GM12878 (cell line): ENCODE data around the gene SLC35E4. TPM values are rescaled to one million over a fixed set of nuclear protein-coding genes. Genes with fewer than 3 reads are reported as not detected.
A peak's percentile ranks its signal among the peaks of the same experiment; 100 is the strongest.

ENCODE experiments used
- ATAC-seq: fragments of 200-7000 bp; cut with Tn5 transposase; 3 replicates; pipeline ENCODE4 v1.9.1; 2020; ENCODE audit warnings: mild to moderate bottlenecking, moderate library complexity
- BruUV-seq: library from RNA; stranded (reverse); fragments of 400-500 nt; replicated peaks from 2 replicates; lab custom pipeline; 2021; lab: Mats Ljungman, UMichigan
- CTCF ChIA-PET: fragments of 300-600 bp; sonication (Branson Sonifier 250); formaldehyde crosslinking; extraction: SDS; loops from one replicate; lab custom pipeline; 2021; ENCODE audit warnings: inconsistent platforms; lab: Yijun Ruan, JAX
- POLR2A ChIA-PET: fragments of 350-600 bp; formaldehyde crosslinking; extraction: SDS; loops from one replicate; lab custom pipeline; 2021; ENCODE audit warnings: inconsistent platforms; lab: Charles Lee
- RAD21 ChIA-PET: fragments of 300-600 bp; sonication (Branson Sonifier 250); formaldehyde crosslinking; loops from one replicate; lab custom pipeline; 2023; ENCODE audit warnings: antibody characterized with exemption; ENCODE audit not compliant: unreplicated experiment; lab: Charles Lee
- SMC1A ChIA-PET: fragments of 300-600 bp; sonication (Branson Sonifier 250); formaldehyde crosslinking; loops from one replicate; lab custom pipeline; 2023; ENCODE audit not compliant: unreplicated experiment, uncharacterized antibody; lab: Charles Lee
- DNase-seq: peaks from one replicate; pipeline ENCODE4 v3.0.0-alpha.2; 2011; ENCODE audit warnings: low read depth, low spot score
- FAIRE-seq: peaks from 3 replicates; lab custom pipeline; 2011; peaks lifted over from hg19 to GRCh38; lab: Jason Lieb, UNC
- H2AFZ ChIP-seq: 2 replicates; pipeline ENCODE4 v1.6.0; 2011; ENCODE audit warnings: low read depth, low read length, control low read depth; ENCODE audit not compliant: control insufficient read depth
- H3K27ac ChIP-seq: 2 replicates; pipeline ENCODE4 v1.5.1; 2011; ENCODE audit warnings: control low read depth; ENCODE audit not compliant: control insufficient read depth, insufficient read depth
- H3K27me3 ChIP-seq, 2 experiments: replicated peaks in 1 of 2; 2 replicates each; pipeline versions ENCODE4 v1.6.0 to v1.6.1; 2011; ENCODE audit warnings: low read length in 1 of 2; ENCODE audit not compliant: control insufficient read depth in 2 of 2, insufficient read depth in 2 of 2
- H3K36me3 ChIP-seq, 2 experiments: 2 replicates each; pipeline ENCODE4 v1.5.1; 2011; ENCODE audit warnings: low read length in 1 of 2; ENCODE audit not compliant: control insufficient read depth in 2 of 2, insufficient read depth in 2 of 2
- H3K4me1 ChIP-seq: 2 replicates; pipeline ENCODE4 v1.6.1; 2011; ENCODE audit warnings: mild to moderate bottlenecking, low read length, moderate library complexity, mixed read lengths; ENCODE audit not compliant: control insufficient read depth, insufficient read depth
- H3K4me2 ChIP-seq: 2 replicates; pipeline ENCODE4 v1.6.0; 2011; ENCODE audit warnings: control low read depth; ENCODE audit not compliant: control insufficient read depth, insufficient read depth
- H3K4me3 ChIP-seq: fragments of 200-600 bp; sonication (generic); 2 replicates; pipeline ENCODE4 v1.5.1; 2016
- H3K79me2 ChIP-seq: 2 replicates; pipeline ENCODE4 v1.6.0; 2011; ENCODE audit warnings: low read length; ENCODE audit not compliant: control insufficient read depth, insufficient read depth
- H3K9ac ChIP-seq: 2 replicates; pipeline ENCODE4 v1.8.0; 2011; ENCODE audit warnings: low read length, control low read depth, mixed read lengths; ENCODE audit not compliant: control insufficient read depth, insufficient read depth
- H3K9me3 ChIP-seq: replicated peaks from 3 replicates; pipeline ENCODE4 v1.5.1; 2011; ENCODE audit warnings: mild to moderate bottlenecking, low read length; ENCODE audit not compliant: control insufficient read depth, insufficient read depth
- H4K20me1 ChIP-seq: 2 replicates; pipeline ENCODE4 v1.6.0; 2011; ENCODE audit not compliant: control insufficient read depth, insufficient read depth
- ATF7 ChIP-seq: fragments of 450-650 bp; IDR thresholded peaks from 2 replicates; pipeline ENCODE4 v1.6.1; 2016; ENCODE audit warnings: low read depth, mild to moderate bottlenecking
- BACH1 ChIP-seq: fragments of 450-650 bp; IDR thresholded peaks from 2 replicates; pipeline ENCODE4 v1.6.1; 2017; ENCODE audit warnings: mild to moderate bottlenecking, borderline replicate concordance
- CBFB ChIP-seq: IDR thresholded peaks from 2 replicates; pipeline ENCODE4 v1.6.1; 2016; ENCODE audit warnings: antibody characterized with exemption, low read depth
- CHD2 ChIP-seq: IDR thresholded peaks from 2 replicates; pipeline ENCODE4 v1.6.1; 2011; ENCODE audit warnings: low read depth, low read length, improper control_type of control experiment, borderline replicate concordance
- IKZF1 ChIP-seq: fragments of 450-650 bp; conservative IDR thresholded peaks from 2 replicates; pipeline ENCODE4 v1.6.1; 2017; ENCODE audit warnings: antibody characterized with exemption, mild to moderate bottlenecking
- IKZF2 ChIP-seq, 2 experiments: fragments of 450-650 bp; IDR thresholded peaks; 2 replicates each; pipeline ENCODE4 v1.6.1; 2017; ENCODE audit warnings: mild to moderate bottlenecking in 2 of 2, moderate library complexity in 2 of 2
- LARP7 ChIP-seq: fragments of 450-650 bp; IDR thresholded peaks from 2 replicates; pipeline ENCODE4 v1.6.1; 2017; ENCODE audit warnings: mild to moderate bottlenecking
- NFYB ChIP-seq: IDR thresholded peaks from 2 replicates; pipeline ENCODE4 v1.6.1; 2011; ENCODE audit warnings: low read depth, mild to moderate bottlenecking, low read length, improper control_type of control experiment, moderate library complexity; ENCODE audit not compliant: insufficient read depth
- NR2C1 ChIP-seq: fragments of 450-650 bp; IDR thresholded peaks from 2 replicates; pipeline ENCODE4 v1.6.1; 2017; ENCODE audit warnings: antibody characterized with exemption, mild to moderate bottlenecking, moderate library complexity
- NRF1 ChIP-seq: conservative IDR thresholded peaks from 2 replicates; pipeline ENCODE4 v1.6.1; 2011; ENCODE audit warnings: mild to moderate bottlenecking, low read depth, low read length, improper control_type of control experiment
- SREBF1 ChIP-seq: IDR thresholded peaks from 2 replicates; pipeline ENCODE4 v1.6.1; 2012; ENCODE audit warnings: mild to moderate bottlenecking, low read length
- USF1 ChIP-seq: IDR thresholded peaks from 2 replicates; pipeline ENCODE4 v1.6.1; 2011; ENCODE audit warnings: borderline replicate concordance, low read depth, mild to moderate bottlenecking, moderate library complexity, mixed read lengths, low read length; ENCODE audit not compliant: insufficient read depth; ENCODE audit errors: extremely low read length
- WRNIP1 ChIP-seq: IDR thresholded peaks from 2 replicates; pipeline ENCODE4 v1.6.1; 2011; ENCODE audit warnings: low read depth, low read length, improper control_type of control experiment, borderline replicate concordance
- ZNF384 ChIP-seq: IDR thresholded peaks from 2 replicates; pipeline ENCODE4 v1.6.1; 2012; ENCODE audit warnings: low read depth, mild to moderate bottlenecking, low read length, improper control_type of control experiment, borderline replicate concordance
- WGBS: methylation state at CpG from one replicate; pipeline ENCODE4 v1.1.6; 2016; ENCODE audit warnings: low lambda C conversion rate; ENCODE audit not compliant: insufficient replicate concordance, insufficient coverage; ENCODE audit errors: missing lambda C conversion rate; 5-methylcytosine and 5-hydroxymethylcytosine counted together
- in situ Hi-C: fragments of 300-500 bp; cut with MboI; formaldehyde crosslinking; loops from 9 replicates; pipeline ENCODE4 v1.14.3; 2018; ENCODE audit warnings: mixed read lengths
- intact Hi-C: fragments of 100-400 bp; cut with micrococcal nuclease; formaldehyde crosslinking; loops from one replicate; pipeline ENCODE4 v1.14.2; 2022; ENCODE audit not compliant: unreplicated experiment
- polyA plus RNA-seq, 11 experiments: library from polyadenylated mRNA; depleted of rRNA in 4 of 11; unstranded in 6 of 11; stranded (reverse) in 5 of 11; fragments of >200 nt; fragmentation: Nextera tagmentation in 4 of 11; fragmentation: Illumina TruSeq in 1 of 11; extraction: Ambion mirVana in 4 of 11; extraction: Trizol in 1 of 11; gene quantifications; 1 replicate in 1 of 11; 2 replicates in 10 of 11; pipeline versions ENCODE4 v1.2.1 to v1.2.3, GENCODE V29; 2011 to 2016; ENCODE audit warnings: inconsistent platforms in 2 of 11, missing spikeins in 2 of 11, low read depth in 1 of 11
- total RNA-seq, 4 experiments: library from RNA; depleted of rRNA in 3 of 4; stranded (reverse); fragments of >200 nt in 3 of 4; fragmentation: Illumina TruSeq in 1 of 4; extraction: Trizol in 1 of 4; gene quantifications; 2 replicates each; pipeline versions ENCODE4 v1.2.1 to v1.2.3, GENCODE V29; 2013 to 2021
- TF ChIP-seq, protein P1 (sequence below): fragments of 450-650 bp; IDR thresholded peaks from 2 replicates; pipeline ENCODE4 v1.6.1; 2018; ENCODE audit warnings: borderline replicate concordance, mild to moderate bottlenecking; ENCODE audit not compliant: partially characterized antibody

The SLC35E4 gene
- total and polyA plus RNA-seq, 10 of the 15 experiments (the other 5 are each of a cell fraction or from before 2014, with no cell fraction given), result 0.16 to 5.3 (median 2.9) TPM; not detected in 1

- SMC1A ChIA-PET, result interaction anchor here (0.7 to 1.9 kb wide), 4 partner anchors 14 to 106 kb away, joined by 3 to 8 read pairs (median 4); partner anchors contain the start of genes SLC35E4 and TCN2
- WGBS, result 90% methylated on average over 3 of the region's 3 CpGs
- DNase-seq, result no peak
- CTCF ChIA-PET, result interaction anchor here (0.7 to 2.3 kb wide), 5 partner anchors 12 to 107 kb away, joined by 3 to 15 read pairs (median 3); partner anchors contain the start of genes DUSP18 and SLC35E4
- H4K20me1 ChIP-seq, result no peaks in the 10 kb centered on the region
- H3K36me3 ChIP-seq, result no peaks in the 10 kb centered on the region; a peak in 2 of 4 replicates
- intact Hi-C loops, result no loop called here
- H3K27me3 ChIP-seq, result no peaks in the 10 kb centered on the region
- FAIRE-seq, result no peak
- H3K4me1 ChIP-seq, result peaks cover 8% of the 10 kb centered on the region
- peak overlapping the region; percentile 65 for H2AFZ ChIP-seq
- H3K4me3 ChIP-seq, result no peak overlapping the region
- H3K9ac ChIP-seq, result no peak overlapping the region
- POLR2A ChIA-PET, result interaction anchor here (0.6 to 0.7 kb wide), 2 partner anchors 95 to 307 kb away, joined by 3 read pairs; no protein-coding TSS in a partner anchor
- no peaks in the 10 kb centered on the region for H3K9me3 ChIP-seq
- peak overlapping the region; percentile 28; the same call in 1 of the 2 replicates for H3K27ac ChIP-seq
- no peak for ATAC-seq
- no TSS peak for BruUV-seq
- no peak overlapping the region for H3K4me2 ChIP-seq
- RAD21 ChIA-PET, result interaction anchor here (1.0 to 2.3 kb wide), 2 partner anchors 10 to 14 kb away, joined by 5 to 12 read pairs; partner anchors contain the start of gene SLC35E4
- TF ChIP-seq IKZF1, result no peak
- TF ChIP-seq ATF7, result no peak
- no peak for TF ChIP-seq WRNIP1
- TF ChIP-seq LARP7, result no peak
- no peak for TF ChIP-seq NR2C1
- no peak for TF ChIP-seq NRF1
- no peak for TF ChIP-seq CHD2
- TF ChIP-seq BACH1, result no peak
- no peak for TF ChIP-seq CBFB
- no peak for TF ChIP-seq SREBF1
- TF ChIP-seq NFYB, result no peak
- no peak for TF ChIP-seq ZNF384
- TF ChIP-seq USF1, result no peak
- TF ChIP-seq IKZF2 (IDR thresholded peaks at IDR 0.05), result no peak
- TF ChIP-seq, protein P1, sequence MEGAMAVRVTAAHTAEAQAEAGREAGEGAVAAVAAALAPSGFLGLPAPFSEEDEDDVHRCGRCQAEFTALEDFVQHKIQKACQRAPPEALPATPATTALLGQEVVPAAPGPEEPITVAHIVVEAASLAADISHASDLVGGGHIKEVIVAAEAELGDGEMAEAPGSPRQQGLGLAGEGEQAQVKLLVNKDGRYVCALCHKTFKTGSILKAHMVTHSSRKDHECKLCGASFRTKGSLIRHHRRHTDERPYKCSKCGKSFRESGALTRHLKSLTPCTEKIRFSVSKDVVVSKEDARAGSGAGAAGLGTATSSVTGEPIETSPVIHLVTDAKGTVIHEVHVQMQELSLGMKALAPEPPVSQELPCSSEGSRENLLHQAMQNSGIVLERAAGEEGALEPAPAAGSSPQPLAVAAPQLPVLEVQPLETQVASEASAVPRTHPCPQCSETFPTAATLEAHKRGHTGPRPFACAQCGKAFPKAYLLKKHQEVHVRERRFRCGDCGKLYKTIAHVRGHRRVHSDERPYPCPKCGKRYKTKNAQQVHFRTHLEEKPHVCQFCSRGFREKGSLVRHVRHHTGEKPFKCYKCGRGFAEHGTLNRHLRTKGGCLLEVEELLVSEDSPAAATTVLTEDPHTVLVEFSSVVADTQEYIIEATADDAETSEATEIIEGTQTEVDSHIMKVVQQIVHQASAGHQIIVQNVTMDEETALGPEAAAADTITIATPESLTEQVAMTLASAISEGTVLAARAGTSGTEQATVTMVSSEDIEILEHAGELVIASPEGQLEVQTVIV, result no peak
- no peaks in the 10 kb centered on the region for H3K79me2 ChIP-seq
- in situ Hi-C loops, result loop anchor here (25.0 kb wide), 1 partner anchor 263 kb away; no protein-coding TSS in a partner anchor
These were observed 13.2 kb downstream of the SLC35E4 start for GRCh38 chr22:30648825-30649224.
